ENCODE measurements around the gene SH2D5. TPM values are rescaled to one million over a fixed set of nuclear protein-coding genes. Genes with fewer than 3 reads are reported as not detected.
"Not testable (repeated sequence)": the region's sequence is repeated elsewhere in the genome, so short reads cannot be mapped to it uniquely, and the experiment has no call there.

The SH2D5 gene
- total and polyA plus RNA-seq, 2 donors (not counting 3 experiments of a cell fraction or from before 2014, with no cell fraction given), result 0.23 to 1.0 TPM

DNA sequence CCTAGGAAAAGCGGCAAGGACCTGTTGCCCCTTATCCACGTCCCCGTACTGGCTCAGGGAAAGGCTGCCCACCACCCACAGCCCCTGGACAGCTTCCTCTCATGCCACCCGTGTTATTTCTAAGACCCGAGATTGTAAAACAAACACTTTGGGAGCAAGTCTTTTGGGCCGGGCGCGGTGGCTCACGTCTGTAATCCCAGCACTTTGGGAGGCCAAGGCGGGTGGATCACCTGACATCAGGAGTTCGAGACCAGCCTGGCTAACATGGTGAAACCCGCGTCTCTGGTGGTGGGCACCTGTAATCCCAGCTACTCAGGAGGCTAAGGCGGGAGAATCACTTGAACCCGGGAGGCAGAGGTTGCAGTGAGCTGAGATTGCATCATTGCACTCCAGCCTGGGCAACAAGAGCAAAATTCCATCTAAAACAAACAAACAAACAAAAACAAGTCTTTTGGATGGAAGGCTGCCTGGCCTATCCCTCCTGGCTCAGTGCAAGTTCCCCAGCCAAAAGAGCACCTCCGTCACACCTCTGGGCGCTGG, 14.1 kb downstream of the SH2D5 start:
- H3K4me2 ChIP-seq (ENCODE audit: insufficient read depth, low read length); H4K20me1 ChIP-seq (replicated peaks; ENCODE audit: control insufficient read depth, extremely low read depth, insufficient read depth, low read length); H3K27me3 ChIP-seq (ENCODE audit: control insufficient read depth in 2 of 2, insufficient read depth in 2 of 2, low read length in 2 of 2); H3K9me1 ChIP-seq (replicated peaks; ENCODE audit: control insufficient read depth, extremely low read depth, insufficient read depth, low read length); DNase-seq (ENCODE audit: low read depth, low spot score); H3K36me3 ChIP-seq (ENCODE audit: control insufficient read depth in 2 of 2, extremely low read depth in 1 of 2, insufficient read depth in 2 of 2, low read length in 2 of 2); intact Hi-C loops (cut with micrococcal nuclease); H3K4me3 ChIP-seq (replicated peaks in 1 of 3; ENCODE audit: insufficient read depth in 1 of 3, low read depth in 1 of 3, low read length in 3 of 3); H3K27ac ChIP-seq (ENCODE audit: insufficient read depth, low read depth, low read length); H3K79me2 ChIP-seq (ENCODE audit: control insufficient read depth, insufficient read depth, low read length); H3K4me1 ChIP-seq (ENCODE audit: control insufficient read depth, extremely low read depth, insufficient read depth, low read length); H3K9ac ChIP-seq (replicated peaks; ENCODE audit: extremely low read depth, insufficient read depth, low read length); H3K9me3 ChIP-seq (replicated peaks; ENCODE audit: control insufficient read depth, insufficient read depth, low read length); BruUV-seq (replicated peaks); dilution Hi-C loops (cut with MboI; ENCODE audit: extremely low pct_ligation_motif_present, low sequenced_read_pairs): not testable (repeated sequence)
- ChIA-PET POLR2A (interaction anchor here (0.6 kb wide), 1 partner anchor 933 kb away, joined by 10 read pairs; no protein-coding TSS in a partner anchor), CTCF (interaction anchor here (0.9 to 2.5 kb wide), 9 partner anchors 10 to 477 kb away, joined by 3 to 13 read pairs (median 5); partner anchors contain the start of gene SH2D5)
- peak; percentile 12 for FAIRE-seq
- H2AFZ ChIP-seq (ENCODE audit: low read depth, low read length), result peak overlapping the region; percentile 67

GRCh38 chr1:20717452-20718342, 14.8 kb downstream of the SH2D5 start, which contains the start of gene KIF17:
KIF17 (minus strand) TSS chr1:20718007; CDS start chr1:20717706, 301 bp downstream.
- Histone ChIP-seq H4K20me1 (replicated peaks; ENCODE audit: control insufficient read depth, extremely low read depth, insufficient read depth, low read length) (no peaks in the 10 kb centered on the region), H3K4me1 (ENCODE audit: control insufficient read depth, extremely low read depth, insufficient read depth, low read length) (no peaks in the 10 kb centered on the region), H3K9me1 (replicated peaks; ENCODE audit: control insufficient read depth, extremely low read depth, insufficient read depth, low read length) (no peaks in the 10 kb centered on the region), H3K4me2 (ENCODE audit: insufficient read depth, low read length) (peak within 1 kb of the TSS; percentile 56), H3K79me2 (ENCODE audit: control insufficient read depth, insufficient read depth, low read length) (no peaks in the 10 kb centered on the region), H3K4me3 (replicated peaks in 1 of 3; ENCODE audit: insufficient read depth in 1 of 3, low read depth in 1 of 3, low read length in 3 of 3) (peak within 1 kb of the TSS in 1 of 3 experiments; percentile 25), H2AFZ (ENCODE audit: low read depth, low read length) (peak within 1 kb of the TSS; percentile 67), H3K9me3 (replicated peaks; ENCODE audit: control insufficient read depth, insufficient read depth, low read length) (no peaks in the 10 kb centered on the region), H3K27ac (ENCODE audit: insufficient read depth, low read depth, low read length) (no peak within 1 kb of the TSS), H3K27me3 (ENCODE audit: control insufficient read depth in 2 of 2, insufficient read depth in 2 of 2, low read length in 2 of 2) (peaks cover 0 to 5% of the 10 kb centered on the region in 2 experiments), H3K36me3 (ENCODE audit: control insufficient read depth in 2 of 2, extremely low read depth in 1 of 2, insufficient read depth in 2 of 2, low read length in 2 of 2) (no peaks in the 10 kb centered on the region), H3K9ac (replicated peaks; ENCODE audit: extremely low read depth, insufficient read depth, low read length) (no peak within 1 kb of the TSS)
- DNase-seq (ENCODE audit: low read depth, low spot score), result peak; percentile 58
- no TSS peak for BruUV-seq (replicated peaks)
- FAIRE-seq, result no peak
- dilution Hi-C loops (cut with MboI; ENCODE audit: extremely low pct_ligation_motif_present, low sequenced_read_pairs) (no loop called here), intact Hi-C loops (cut with micrococcal nuclease) (no loop called here)
- TF ChIP-seq POLR2A (IDR thresholded peaks at IDR 0.05; ENCODE audit: low read depth, low read length) (no peak), MYC (IDR thresholded peaks at IDR 0.05; ENCODE audit: low read depth, low read length) (no peak), FOS (IDR thresholded peaks at IDR 0.05; ENCODE audit: borderline replicate concordance, insufficient read depth, low read length) (no peak), EZH2 (IDR thresholded peaks at IDR 0.05; ENCODE audit: borderline replicate concordance, low read depth, low read length, severe bottlenecking) (peak; percentile 55), JUN (IDR thresholded peaks at IDR 0.05; ENCODE audit: borderline replicate concordance, insufficient read depth, insufficient read length, low read depth) (no peak), POLR2AphosphoS5 (IDR thresholded peaks at IDR 0.05; ENCODE audit: insufficient read depth, low read depth, low read length) (no peak)
- ChIA-PET POLR2A (interaction anchor here (0.6 kb wide), 1 partner anchor 10 kb away, joined by 3 read pairs; no protein-coding TSS in a partner anchor), CTCF (interaction anchor here (0.9 to 2.5 kb wide), 8 partner anchors 9 to 477 kb away, joined by 3 to 13 read pairs (median 5); partner anchors contain the start of gene SH2D5)

Measured in endothelial cell of umbilical vein (primary cell).